T-helper 2 cell (primary cell): ENCODE results near the gene SAAL1.
"Not testable (repeated sequence)": the region's sequence is repeated elsewhere in the genome, so short reads cannot be mapped to it uniquely, and the experiment has no call there.

Experiments used
- DNase-seq, 5 experiments: peaks; one replicate each; pipeline versions ENCODE4 v3.0.0 to v3.0.0-alpha.2; 2012 to 2022
- total RNA-seq, 2 donors: gene quantifications; one replicate each; lab custom pipeline; 2026; lab: John Stamatoyannopoulos, UW

SAAL1 gene
- total RNA-seq: 14.7 to 16.8 reads per million in 2 donors

- peak; percentile 72 to 91 (median 84) for DNase-seq
These were observed at the start of gene SAAL1 for GRCh38 chr11:18105802-18106574. Gene SAAL1, minus strand, starts transcription at chr11:18106082. Its CDS starts 41 bp downstream, at chr11:18106041.

- no peak for DNase-seq
These were observed 45.7 kb upstream of the SAAL1 start for GRCh38 chr11:18151581-18151980.

- peak in 1 of 5 experiments; percentile 52 for DNase-seq
These were observed 40.0 kb upstream of the SAAL1 start for GRCh38 chr11:18145837-18146236.

- DNase-seq: no peak
These were observed 39.1 kb upstream of the SAAL1 start for GRCh38 chr11:18145025-18145424.

- no peak for DNase-seq
These were observed 38.4 kb upstream of the SAAL1 start for GRCh38 chr11:18144243-18144642.

- DNase-seq: no peak
These were observed 34.3 kb upstream of the SAAL1 start for GRCh38 chr11:18140145-18140544.

GRCh38 chr11:18137186-18137800, 31.4 kb upstream of the SAAL1 start:
- no peak for DNase-seq

- DNase-seq: no peak
These were observed 29.4 kb upstream of the SAAL1 start for GRCh38 chr11:18135308-18135707.

- DNase-seq: no peak
These were observed 26.5 kb upstream of the SAAL1 start, which contains the start of gene MRGPRX3 for GRCh38 chr11:18132341-18132740. Gene MRGPRX3, plus strand, starts transcription at chr11:18132571. Its CDS starts 4,632 bp downstream, at chr11:18137203.

GRCh38 chr11:18131115-18131514, 25.2 kb upstream of the SAAL1 start:
- DNase-seq: not testable (repeated sequence)

- not testable (repeated sequence) for DNase-seq
These were observed 15.5 kb upstream of the SAAL1 start for GRCh38 chr11:18121331-18121828.

- peak in 4 of 5 experiments; percentile 43 to 63 (median 46) for DNase-seq
These were observed 9.7 kb upstream of the SAAL1 start for GRCh38 chr11:18115360-18116127.

GRCh38 chr11:18111005-18111404, 5.1 kb upstream of the SAAL1 start:
- DNase-seq: no peak

- DNase-seq: no peak
These were observed 2.4 kb upstream of the SAAL1 start for GRCh38 chr11:18108254-18108653.

- no peak for DNase-seq
These were observed 806 bp upstream of the SAAL1 start for GRCh38 chr11:18106688-18107087.

GRCh38 chr11:18105086-18105801, 638 bp downstream of the SAAL1 start:
- peak in 1 of 5 experiments; percentile 34 for DNase-seq

- peak in 1 of 5 experiments; percentile 14 for DNase-seq
These were observed 4.8 kb downstream of the SAAL1 start for GRCh38 chr11:18100926-18101656.

- no peak for DNase-seq
These were observed 11.9 kb downstream of the SAAL1 start for GRCh38 chr11:18093959-18094358.

- DNase-seq: no peak
These were observed 14.2 kb downstream of the SAAL1 start for GRCh38 chr11:18091731-18092130.

GRCh38 chr11:18088966-18089365, 16.9 kb downstream of the SAAL1 start:
- no peak for DNase-seq

GRCh38 chr11:18088366-18088765, 17.5 kb downstream of the SAAL1 start:
- DNase-seq: no peak

- DNase-seq: no peak
These were observed 24.3 kb downstream of the SAAL1 start for GRCh38 chr11:18081551-18081950.
